ENCODE measurements around the gene ZDHHC14. TPM values are rescaled to one million over a fixed set of nuclear protein-coding genes. Genes with fewer than 3 reads are reported as not detected.

The ZDHHC14 gene
- total and polyA plus RNA-seq, 2 of the 8 experiments (the other 6 are each of a cell fraction or from before 2014, with no cell fraction given): 2.9 to 5.3 TPM

GRCh38 chr6:157498817-157499216, 117.8 kb downstream of the ZDHHC14 start:
- H4K8ac ChIP-seq (ENCODE audit: extremely low read depth, insufficient read depth, low read length): no peak overlapping the region
- H3K4me1 ChIP-seq (replicated peaks in 1 of 4; ENCODE audit: control insufficient read depth in 3 of 4, insufficient read depth in 4 of 4, low read length in 3 of 4): no peaks in the 10 kb centered on the region
- H2BK12ac ChIP-seq (ENCODE audit: low read depth, low read length): no peak overlapping the region
- H3K9ac ChIP-seq (replicated peaks in 1 of 4; ENCODE audit: extremely low read depth in 1 of 4, low read depth in 3 of 4, low read length in 3 of 4): no peak overlapping the region
- H3K36me3 ChIP-seq (ENCODE audit: control insufficient read depth in 2 of 4, insufficient read depth in 4 of 4, low read length in 3 of 4): no peaks in the 10 kb centered on the region; a peak in 1 of 8 replicates
- H4K20me1 ChIP-seq (replicated peaks in 1 of 2; ENCODE audit: control insufficient read depth in 1 of 2, insufficient read depth in 2 of 2, low read length in 2 of 2): no peaks in the 10 kb centered on the region
- H2BK20ac ChIP-seq (ENCODE audit: low read length): no peak overlapping the region
- DNase-seq (ENCODE audit: low read depth in 1 of 2, low spot score in 2 of 2): no peak
- no peaks in the 10 kb centered on the region for H3K23me2 ChIP-seq (ENCODE audit: low read depth, low read length)
- H2BK120ac ChIP-seq (replicated peaks; ENCODE audit: low read depth, low read length): no peak overlapping the region
- H4K91ac ChIP-seq (replicated peaks; ENCODE audit: insufficient read length, low read length): no peak overlapping the region
- H3K4me3 ChIP-seq (ENCODE audit: extremely low read depth in 1 of 4, insufficient read depth in 2 of 4, low read depth in 3 of 4, low read length in 4 of 4): no peak overlapping the region
- no peak overlapping the region for H3K4ac ChIP-seq (replicated peaks; ENCODE audit: insufficient read length, low read depth, low read length)
- H2BK5ac ChIP-seq (ENCODE audit: low read depth, low read length): no peak overlapping the region
- no peak overlapping the region for H3K27ac ChIP-seq (ENCODE audit: low read depth, low read length)
- WGBS, 2 experiments (ENCODE audit: extremely low coverage in 1 of 2, insufficient coverage in 1 of 2, insufficient read length in 1 of 2, insufficient replicate concordance in 2 of 2, low coverage in 1 of 2, low lambda C conversion rate in 2 of 2, missing lambda C conversion rate in 1 of 2): 89% methylated on average over 2 of the region's 2 CpGs; no CpG with 5 or more reads in 1 of the 2 experiments
- no peak overlapping the region for H3K14ac ChIP-seq (ENCODE audit: insufficient read length)
- no peak overlapping the region for H2AFZ ChIP-seq (ENCODE audit: low read length)
- H4K5ac ChIP-seq (ENCODE audit: insufficient read length, low read depth, low read length): no peak overlapping the region
- no peaks in the 10 kb centered on the region for H3K79me2 ChIP-seq (ENCODE audit: control insufficient read depth in 1 of 2, insufficient read depth in 2 of 2, low read length in 2 of 2)
- ChIA-PET POLR2A (ENCODE audit: partially characterized antibody) (no interaction called here), CTCF (ENCODE audit: partially characterized antibody) (interaction anchor here (0.6 to 1.5 kb wide), 3 partner anchors 9 to 798 kb away, joined by 3 read pairs; no protein-coding TSS in a partner anchor)
- no peak for FAIRE-seq
- TF ChIP-seq CHD2 (IDR thresholded peaks at IDR 0.05; ENCODE audit: low read length): no peak
- no peak for TF ChIP-seq BACH1 (IDR thresholded peaks at IDR 0.05; ENCODE audit: low read length)
- TF ChIP-seq TEAD4 (IDR thresholded peaks at IDR 0.05; ENCODE audit: low read depth, low read length): no peak
- TF ChIP-seq JUND (IDR thresholded peaks at IDR 0.05; ENCODE audit: low read length): no peak
- TF ChIP-seq CREB1 (IDR thresholded peaks at IDR 0.05): no peak
- no peak for TF ChIP-seq TAF7 (optimal IDR thresholded peaks at IDR 0.05; ENCODE audit: borderline replicate concordance, low read depth, low read length)
- TF ChIP-seq CBX5 (IDR thresholded peaks at IDR 0.05; ENCODE audit: low read depth, low read length): no peak
- no peak for TF ChIP-seq USF2 (IDR thresholded peaks at IDR 0.05; ENCODE audit: low read length)
- no peak for TF ChIP-seq SP2 (IDR thresholded peaks at IDR 0.05; ENCODE audit: low read length)
- no peak for TF ChIP-seq SIRT6 (IDR thresholded peaks at IDR 0.05; ENCODE audit: low read length)
- no peak for TF ChIP-seq SRF (IDR thresholded peaks at IDR 0.05; ENCODE audit: low read depth, low read length)
- no peak for TF ChIP-seq BCL11A (IDR thresholded peaks at IDR 0.05; ENCODE audit: low read depth in 2 of 2, low read length in 2 of 2)
- TF ChIP-seq POLR2A (IDR thresholded peaks at IDR 0.05; ENCODE audit: control extremely low read depth in 1 of 2, low read depth in 2 of 2, low read length in 2 of 2): no peak
- TF ChIP-seq MAX (IDR thresholded peaks at IDR 0.05): no peak
- TF ChIP-seq RFX5 (IDR thresholded peaks at IDR 0.05; ENCODE audit: borderline replicate concordance, low read depth, low read length): no peak
- H3K9me3 ChIP-seq (ENCODE audit: insufficient read depth in 2 of 2, low read depth in 1 of 2, low read length in 1 of 2): no peaks in the 10 kb centered on the region
- no peak overlapping the region for H2AK5ac ChIP-seq (ENCODE audit: low read depth, low read length)
- no peak overlapping the region for H3K18ac ChIP-seq (ENCODE audit: extremely low read depth, low read length)
- no peak overlapping the region for H3K4me2 ChIP-seq (ENCODE audit: insufficient read depth in 1 of 2, low read depth in 2 of 2, low read length in 2 of 2)
- H3K23ac ChIP-seq (ENCODE audit: insufficient read length): no peak overlapping the region
- H3K56ac ChIP-seq (replicated peaks; ENCODE audit: insufficient read length, low read depth, low read length): no peak overlapping the region
- H2BK15ac ChIP-seq (ENCODE audit: low read length): no peak overlapping the region
- no peaks in the 10 kb centered on the region for H3K27me3 ChIP-seq (replicated peaks in 1 of 4; ENCODE audit: control insufficient read depth in 3 of 4, extremely low read depth in 1 of 4, insufficient read depth in 3 of 4, low read length in 3 of 4)
- H3K79me1 ChIP-seq (ENCODE audit: low read depth, low read length): no peaks in the 10 kb centered on the region
